RWPE2 (cell line): ENCODE data around the gene EID3.

Experiments
- ATAC-seq: fragments of 200-7000 bp; cut with Tn5 transposase; 3 replicates; pipeline ENCODE4 v1.9.1; 2021; ENCODE audit warnings: low read depth
- DNase-seq: peaks from one replicate; pipeline ENCODE4 v3.0.0-alpha.2; 2020; ENCODE audit warnings: low spot score
- H3K27ac ChIP-seq: fragments of 450-650 bp; 2 replicates; pipeline ENCODE4 v1.5.1; 2017; ENCODE audit warnings: mild to moderate bottlenecking; ENCODE audit not compliant: poor library complexity, severe bottlenecking
- H3K27me3 ChIP-seq: fragments of 250-450 bp; sonication (Bioruptor Pico); 2 replicates; pipeline ENCODE4 v1.5.1; 2021; ENCODE audit warnings: mild to moderate bottlenecking, moderate library complexity; ENCODE audit not compliant: insufficient read depth, poor library complexity, severe bottlenecking
- H3K36me3 ChIP-seq: fragments of 250-450 bp; sonication (Bioruptor Pico); 2 replicates; pipeline ENCODE4 v1.5.1; 2020; ENCODE audit warnings: low read depth, mild to moderate bottlenecking, moderate library complexity
- H3K4me1 ChIP-seq: fragments of 250-450 bp; sonication (Bioruptor Pico); 2 replicates; pipeline ENCODE4 v1.5.1; 2021; ENCODE audit warnings: mild to moderate bottlenecking, moderate library complexity; ENCODE audit not compliant: insufficient read depth, poor library complexity, severe bottlenecking
- H3K4me3 ChIP-seq: fragments of 250-450 bp; sonication (Bioruptor Pico); 2 replicates; pipeline ENCODE4 v1.5.1; 2021; ENCODE audit warnings: mild to moderate bottlenecking, moderate library complexity; ENCODE audit not compliant: severe bottlenecking
- H3K9me3 ChIP-seq: fragments of 250-450 bp; sonication (Bioruptor Pico); 2 replicates; pipeline ENCODE4 v1.5.1; 2021; ENCODE audit warnings: mild to moderate bottlenecking, moderate library complexity; ENCODE audit not compliant: severe bottlenecking
- CTCF ChIP-seq: fragments of 450-650 bp; IDR thresholded peaks from one replicate; pipeline ENCODE4 v1.5.1; 2017; ENCODE audit warnings: mild to moderate bottlenecking, moderate library complexity; ENCODE audit not compliant: poor library complexity, severe bottlenecking

EID3 gene

DNA sequence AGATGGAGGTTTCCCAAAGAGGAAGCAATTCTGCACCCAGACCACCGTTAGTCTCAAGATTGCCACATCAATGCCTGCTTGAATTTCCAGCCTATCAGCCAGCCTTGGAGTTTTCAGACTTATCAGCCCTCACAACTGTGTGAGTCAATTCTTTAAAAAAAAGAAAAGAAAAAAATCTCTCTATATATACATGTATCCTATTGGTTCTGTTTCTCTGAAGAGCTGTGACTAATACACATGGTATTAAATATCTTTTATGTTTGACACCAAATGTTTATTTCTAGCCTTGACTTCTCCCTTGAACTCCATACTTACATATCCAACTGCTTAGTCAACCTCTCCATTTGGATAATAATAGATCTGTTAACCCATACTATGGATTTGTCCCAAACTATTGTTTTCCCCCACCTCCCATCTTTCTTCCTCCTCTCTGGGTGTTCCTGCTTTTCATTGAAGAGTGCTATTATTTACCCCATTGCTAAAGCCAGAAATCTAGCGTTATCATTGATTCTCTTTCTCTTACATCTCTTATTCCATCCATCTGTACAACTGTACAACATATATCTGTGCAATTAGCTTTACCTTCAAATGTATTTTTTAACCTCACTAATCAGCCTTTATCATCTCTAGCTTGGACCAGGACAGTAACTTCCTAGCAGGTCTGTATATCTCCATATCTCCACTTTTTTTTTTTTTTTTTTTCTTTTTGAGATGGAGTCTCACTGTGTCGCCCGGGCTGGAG lies 22.7 kb upstream of the EID3 start:
- DNase-seq (no peak), ATAC-seq (peak; percentile 95)
- no peak overlapping the region for H3K4me3 ChIP-seq
- no peaks in the 10 kb centered on the region for H3K9me3 ChIP-seq
- TF ChIP-seq CTCF = no peak
- peak overlapping the region; percentile 54 for H3K27ac ChIP-seq
- H3K4me1 ChIP-seq = peaks cover 24% of the 10 kb centered on the region
- no peaks in the 10 kb centered on the region for H3K27me3 ChIP-seq
- no peaks in the 10 kb centered on the region for H3K36me3 ChIP-seq

DNA sequence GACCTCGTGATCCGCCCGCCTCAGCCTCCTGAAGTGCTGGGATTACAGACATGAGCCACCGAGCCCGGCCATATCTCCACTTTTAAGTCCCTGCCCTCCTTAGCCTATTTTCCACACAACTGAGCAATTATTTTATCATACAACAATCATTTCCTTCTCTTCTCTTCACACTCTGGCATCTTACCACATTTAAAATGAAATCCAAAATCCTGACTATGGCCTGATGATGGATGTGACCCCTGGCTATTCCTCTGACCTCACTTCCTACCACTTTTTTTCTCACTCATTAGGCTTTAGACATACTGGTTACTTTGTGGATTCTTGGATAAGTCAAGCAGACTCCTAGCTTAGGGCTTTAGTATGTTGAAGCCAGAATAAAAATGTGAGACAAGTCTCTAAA lies 21.9 kb upstream of the EID3 start:
- Histone ChIP-seq H3K27ac (no peak overlapping the region), H3K4me3 (no peak overlapping the region), H3K9me3 (no peaks in the 10 kb centered on the region), H3K36me3 (no peaks in the 10 kb centered on the region), H3K27me3 (no peaks in the 10 kb centered on the region), H3K4me1 (peaks cover 24% of the 10 kb centered on the region)
- ATAC-seq (no peak), DNase-seq (no peak)
- TF ChIP-seq CTCF = no peak

DNA sequence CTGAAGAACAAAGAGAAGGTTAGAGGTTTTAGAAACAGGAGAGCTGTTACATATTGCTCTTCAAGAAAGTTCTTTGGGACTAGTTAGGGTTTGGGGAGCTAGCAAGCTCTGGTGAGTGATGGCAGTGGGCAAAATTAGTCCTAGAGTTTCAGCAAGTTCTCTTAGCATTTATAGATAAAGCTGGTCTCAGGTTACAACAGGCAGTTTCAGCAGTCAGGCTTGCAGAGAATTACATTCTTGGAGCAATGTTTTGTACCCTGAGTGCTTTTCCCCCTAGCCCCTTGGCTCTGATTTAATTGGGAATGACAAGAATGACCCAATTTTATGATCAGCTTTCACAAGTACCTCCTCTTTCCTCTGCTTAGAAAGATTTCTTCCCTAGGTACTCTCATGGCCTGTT lies 21.4 kb upstream of the EID3 start:
- no peaks in the 10 kb centered on the region for H3K9me3 ChIP-seq
- H3K27ac ChIP-seq = no peak overlapping the region
- no peak for TF ChIP-seq CTCF
- no peaks in the 10 kb centered on the region for H3K27me3 ChIP-seq
- H3K4me1 ChIP-seq = peaks cover 23% of the 10 kb centered on the region
- H3K4me3 ChIP-seq = no peak overlapping the region
- ATAC-seq = no peak
- no peak for DNase-seq
- H3K36me3 ChIP-seq = no peaks in the 10 kb centered on the region; the same call in 1 of the 2 replicates

GRCh38 chr12:104285740-104286515 lies 17.6 kb upstream of the EID3 start:
- Histone ChIP-seq H3K27me3 (no peaks in the 10 kb centered on the region), H3K36me3 (peaks cover 32% of the 10 kb centered on the region), H3K9me3 (no peaks in the 10 kb centered on the region), H3K4me3 (peak overlapping the region; percentile 68), H3K27ac (peak overlapping the region; percentile 97), H3K4me1 (peaks cover 18% of the 10 kb centered on the region)
- ATAC-seq (peak; percentile 73), DNase-seq (no peak)
- no peak for TF ChIP-seq CTCF
